Ramos (cell line): ENCODE measurements around the gene FNDC1.
"Not testable (repeated sequence)": the region's sequence is repeated elsewhere in the genome, so short reads cannot be mapped to it uniquely, and the experiment has no call there.

ENCODE experiments used
- in situ Hi-C: fragments of 300-500 bp; cut with MboI; formaldehyde crosslinking; loops from one replicate; pipeline ENCODE4 v1.14.3; 2022; ENCODE audit warnings: low sequenced_read_pairs; ENCODE audit not compliant: unreplicated experiment

Gene FNDC1

DNA sequence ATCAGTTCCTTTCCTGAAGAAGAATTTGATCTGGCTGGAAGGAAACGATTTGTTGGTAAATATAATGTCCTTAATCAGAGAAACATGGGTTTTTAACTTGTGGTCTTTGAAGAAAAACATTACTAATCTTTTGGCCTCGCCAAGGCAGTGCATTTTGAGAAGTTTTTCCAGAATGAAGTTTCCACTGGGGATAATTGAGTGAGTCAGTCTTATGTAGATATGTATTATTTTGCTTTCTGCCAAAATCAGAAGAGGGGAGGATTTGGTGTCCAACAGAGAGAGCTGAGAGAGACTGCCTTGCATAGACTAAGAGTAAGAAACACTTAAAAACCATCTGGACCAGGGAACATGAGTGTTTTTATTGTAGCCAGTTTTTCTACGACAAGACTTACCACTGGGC lies 79.9 kb downstream of the FNDC1 start:
- in situ Hi-C loops: no loop called here

- in situ Hi-C loops: no loop called here
These were observed 80.6 kb downstream of the FNDC1 start for GRCh38 chr6:159249752-159250151.

DNA sequence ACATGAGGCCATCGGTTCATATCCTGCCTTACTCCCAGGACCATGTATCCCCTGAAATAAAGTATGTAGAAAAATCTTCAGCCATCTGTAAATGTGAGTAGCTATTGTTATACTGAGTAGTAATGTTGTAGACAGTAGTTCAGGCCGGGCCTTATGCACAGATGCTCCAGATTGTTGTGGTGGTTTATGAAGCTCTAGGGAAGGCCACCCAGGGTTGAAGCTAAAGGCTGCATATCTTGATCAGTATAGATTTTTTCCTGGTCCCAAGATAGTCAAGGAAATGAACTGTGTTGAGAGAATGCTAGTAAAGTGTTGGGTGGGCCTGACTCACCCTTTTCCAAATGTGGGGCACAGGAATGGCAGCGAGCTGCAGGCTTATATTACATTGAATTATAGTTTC lies 81.4 kb downstream of the FNDC1 start:
- in situ Hi-C loops: no loop called here

DNA sequence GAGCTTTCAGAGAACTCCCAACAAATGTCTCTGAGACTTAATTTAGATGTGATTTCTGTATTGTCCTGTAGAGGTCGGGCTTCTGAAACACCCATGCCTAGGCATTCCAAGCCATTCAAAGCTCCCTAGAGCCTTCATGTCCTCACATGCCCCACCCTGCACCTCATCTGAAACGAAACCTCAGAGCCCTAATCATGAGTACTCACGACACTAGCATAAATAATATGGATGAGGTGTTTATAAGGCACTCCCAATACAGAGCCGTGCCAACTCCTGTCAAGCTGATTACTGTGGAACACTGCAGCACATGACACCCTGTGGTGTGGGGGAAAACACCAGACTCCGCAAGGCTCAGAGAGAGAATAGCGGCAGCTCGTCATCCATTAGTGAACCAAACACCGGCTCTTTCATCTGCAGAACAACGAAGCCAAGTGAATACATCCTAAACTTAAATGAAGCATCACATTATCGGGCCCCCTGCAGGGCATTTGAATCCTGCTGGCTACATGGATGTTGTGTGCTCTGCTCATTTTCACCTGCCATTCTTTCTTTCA lies 83.8 kb downstream of the FNDC1 start:
- in situ Hi-C loops: no loop called here

DNA sequence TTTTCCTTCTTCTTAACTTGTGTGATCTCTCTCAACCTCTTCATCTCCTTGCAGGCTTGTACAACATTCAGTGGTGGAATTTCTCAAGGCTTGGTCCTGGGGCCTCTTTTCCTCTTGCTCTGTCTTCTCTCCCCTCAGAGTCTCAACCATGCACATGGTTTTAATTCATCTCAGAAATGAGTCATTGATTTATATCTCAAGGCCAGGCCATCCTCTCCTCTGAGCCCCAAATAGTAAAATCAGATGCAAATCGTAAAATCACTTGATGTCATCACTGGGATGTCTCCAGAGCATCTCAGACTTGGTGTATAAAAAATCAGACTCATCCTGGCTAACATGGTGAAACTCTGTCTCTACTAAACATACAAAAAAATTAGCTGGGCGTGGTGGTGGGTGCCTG lies 85.0 kb downstream of the FNDC1 start:
- in situ Hi-C loops: no loop called here

DNA sequence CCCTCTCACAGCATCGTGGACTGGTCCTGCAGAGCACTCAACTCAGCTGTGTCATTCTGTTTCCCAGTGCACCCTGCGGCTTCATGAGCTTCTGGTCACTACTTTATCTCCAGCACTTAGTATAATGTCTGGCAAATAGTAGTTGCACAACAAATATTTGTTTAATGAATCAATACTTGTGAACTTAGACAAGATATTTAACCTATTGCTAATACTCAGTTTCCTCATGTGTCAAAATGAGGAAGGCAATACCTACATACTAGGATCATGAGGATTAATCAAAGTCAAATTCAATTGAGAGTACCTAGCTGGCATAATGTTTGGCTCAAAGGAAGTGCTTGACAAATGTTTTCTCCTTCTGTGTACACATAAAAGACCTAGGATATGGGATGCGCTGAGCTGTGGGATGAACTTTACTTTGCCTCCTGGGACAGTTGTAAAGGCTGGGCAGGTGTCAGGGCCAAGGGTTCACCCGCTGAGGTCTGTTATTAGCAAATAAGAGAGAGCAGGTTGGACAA lies 86.3 kb downstream of the FNDC1 start:
- in situ Hi-C loops: no loop called here

DNA sequence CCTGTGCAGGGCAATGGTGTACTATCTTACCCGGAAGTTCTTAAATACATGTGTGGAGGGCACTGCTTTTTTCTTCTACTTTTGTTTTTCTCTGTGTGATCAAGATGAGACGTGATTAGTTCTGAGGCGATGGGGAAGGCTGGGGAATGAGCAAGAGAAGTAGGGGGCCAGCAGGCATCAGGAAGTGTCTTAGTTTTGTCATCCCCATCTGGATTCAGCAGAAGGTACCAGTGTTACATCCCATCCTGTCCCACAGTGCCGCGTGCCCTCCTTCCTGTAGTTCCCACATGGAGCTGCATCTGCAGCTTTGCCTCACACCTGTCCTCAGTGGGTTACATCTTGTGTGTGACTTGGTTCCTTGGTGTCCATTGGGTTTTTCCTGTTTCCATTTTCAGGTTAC lies 86.9 kb downstream of the FNDC1 start:
- in situ Hi-C loops: no loop called here

DNA sequence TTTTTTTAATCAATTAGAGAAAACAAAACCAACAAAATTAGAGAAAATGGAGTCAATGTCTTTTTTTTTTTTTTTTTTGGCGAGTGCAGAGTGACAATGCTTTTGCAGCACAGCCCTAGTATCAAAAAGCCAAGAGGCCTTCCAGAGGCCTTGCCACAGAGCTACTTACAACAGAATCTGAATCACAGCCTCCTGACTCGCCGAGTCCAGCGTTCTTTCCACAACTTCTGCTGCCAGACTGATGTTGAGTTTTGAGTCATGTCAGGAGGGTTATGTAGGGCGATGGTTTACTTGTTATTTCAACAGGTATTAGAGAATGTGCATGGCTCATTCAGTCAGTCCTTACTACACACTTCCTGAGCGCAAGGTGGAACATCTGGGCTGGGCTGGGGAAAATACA lies 88.6 kb downstream of the FNDC1 start:
- in situ Hi-C loops: no loop called here

DNA sequence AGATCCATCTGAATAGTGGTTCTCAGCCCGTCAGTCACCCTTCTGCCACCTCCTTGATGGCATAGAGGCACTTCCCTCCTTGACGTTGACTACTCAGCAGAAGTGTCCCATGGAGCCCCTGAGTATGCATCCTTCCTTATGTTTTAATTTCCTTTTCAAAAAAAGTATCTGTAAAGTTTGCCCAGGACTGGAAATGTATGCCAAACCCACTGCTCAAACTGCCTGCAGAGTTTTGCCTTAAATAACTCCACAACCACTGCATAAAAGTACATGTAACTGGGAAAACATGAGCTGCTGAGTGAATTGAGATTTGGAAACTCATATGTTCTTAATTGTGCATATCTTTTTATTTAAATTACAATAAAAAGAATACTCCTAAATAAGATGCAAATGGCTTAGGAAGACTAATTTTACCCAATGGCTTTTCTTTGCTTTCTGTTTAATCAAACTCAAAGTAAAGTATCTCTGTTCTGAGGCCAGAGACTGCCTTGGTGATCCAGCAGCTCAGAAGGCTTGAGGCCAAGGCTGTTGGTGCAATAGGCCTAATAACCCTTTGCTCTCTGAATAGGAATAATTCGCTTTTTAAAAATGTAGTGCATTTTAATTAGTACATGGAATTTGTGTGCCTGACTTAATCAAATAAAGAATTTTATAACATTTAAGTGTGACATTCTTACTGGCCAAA lies 90.4 kb downstream of the FNDC1 start:
- in situ Hi-C loops: no loop called here

- in situ Hi-C loops: no loop called here
These were observed 91.0 kb downstream of the FNDC1 start for GRCh38 chr6:159260208-159260607.

DNA sequence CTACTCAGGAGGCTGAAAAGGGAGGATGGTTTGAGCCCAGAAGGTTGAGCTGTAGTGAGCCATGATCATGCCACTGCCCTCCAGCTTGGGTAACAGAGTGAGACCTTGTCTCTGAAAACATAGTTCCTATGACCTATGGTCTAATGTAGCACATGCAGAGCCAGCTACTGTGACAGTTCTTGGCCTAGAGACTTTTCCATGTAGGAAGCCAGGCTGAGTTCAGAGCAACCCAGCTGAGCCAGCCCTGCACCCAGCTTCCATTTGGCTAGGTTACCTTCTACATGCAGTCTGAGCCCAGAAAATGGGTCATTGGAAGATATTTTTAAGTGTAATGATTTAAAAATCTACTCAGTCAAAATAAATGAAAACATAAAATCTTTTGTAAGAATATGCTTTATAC lies 92.8 kb downstream of the FNDC1 start:
- in situ Hi-C loops: no loop called here

DNA sequence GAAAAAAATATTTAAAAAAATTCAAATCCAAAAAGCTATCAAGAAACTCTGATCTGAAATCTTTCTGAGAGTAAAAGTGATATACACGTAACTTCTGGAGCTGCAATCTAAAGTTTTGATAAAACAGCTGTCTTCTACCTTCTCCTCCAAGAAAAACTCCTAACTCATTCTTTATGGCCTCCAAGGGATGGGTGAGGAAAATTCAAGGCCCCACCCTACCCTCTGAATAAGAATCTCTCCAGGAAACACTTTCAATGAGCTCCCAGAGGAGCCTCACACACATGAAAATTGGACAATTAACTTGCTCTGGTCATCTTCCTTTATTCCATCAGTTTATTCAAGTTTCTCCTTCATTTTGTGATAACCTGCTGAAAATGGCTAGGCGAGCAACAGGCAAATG lies 93.4 kb downstream of the FNDC1 start:
- in situ Hi-C loops: no loop called here

- in situ Hi-C loops: no loop called here
These were observed 98.0 kb downstream of the FNDC1 start for GRCh38 chr6:159267165-159267564.

GRCh38 chr6:159268511-159268910 lies 99.3 kb downstream of the FNDC1 start:
- in situ Hi-C loops: no loop called here

GRCh38 chr6:159271257-159271656 lies 102.1 kb downstream of the FNDC1 start:
- in situ Hi-C loops: no loop called here

DNA sequence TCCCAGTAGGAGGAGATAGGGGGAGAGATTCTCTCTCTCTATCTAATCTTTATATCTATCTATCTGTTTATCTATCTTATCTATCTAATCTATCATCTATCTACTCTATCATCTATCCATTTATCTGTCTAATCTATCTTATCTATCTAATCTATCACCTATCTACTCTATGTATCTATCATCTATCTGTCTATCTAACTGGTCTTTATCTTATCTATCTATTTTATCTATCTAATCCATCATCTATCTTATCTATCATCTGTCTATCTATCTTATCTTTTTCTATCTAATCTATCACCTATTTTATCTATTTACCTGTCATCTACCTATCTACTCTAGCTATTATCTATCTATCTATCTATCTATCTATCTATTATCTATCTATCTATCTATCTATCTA lies 109.4 kb downstream of the FNDC1 start:
- in situ Hi-C loops: no loop called here

- in situ Hi-C loops: no loop called here
These were observed 110.6 kb downstream of the FNDC1 start for GRCh38 chr6:159279790-159280277.

DNA sequence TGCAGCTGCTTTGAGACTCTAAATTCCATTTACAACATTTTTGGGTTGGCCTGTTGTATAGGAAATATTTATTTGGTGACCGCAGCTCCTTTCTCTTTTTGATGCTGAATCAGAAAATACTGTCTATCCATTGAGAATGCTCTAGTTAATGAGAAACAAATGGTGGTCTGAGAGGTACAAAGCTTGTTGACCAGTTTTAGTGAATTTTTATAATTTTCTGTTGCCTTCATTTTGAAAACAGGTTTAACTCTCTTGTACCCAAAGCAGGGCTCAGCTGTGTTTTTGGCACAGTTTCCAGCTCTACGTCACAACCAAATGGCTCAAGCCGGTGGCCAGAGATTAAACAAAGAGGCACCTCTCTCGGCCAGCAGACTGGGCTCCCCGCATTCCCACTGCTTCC lies 113.2 kb downstream of the FNDC1 start:
- in situ Hi-C loops: no loop called here

- in situ Hi-C loops: not testable (repeated sequence)
These were observed 115.5 kb downstream of the FNDC1 start for GRCh38 chr6:159284661-159285060.

DNA sequence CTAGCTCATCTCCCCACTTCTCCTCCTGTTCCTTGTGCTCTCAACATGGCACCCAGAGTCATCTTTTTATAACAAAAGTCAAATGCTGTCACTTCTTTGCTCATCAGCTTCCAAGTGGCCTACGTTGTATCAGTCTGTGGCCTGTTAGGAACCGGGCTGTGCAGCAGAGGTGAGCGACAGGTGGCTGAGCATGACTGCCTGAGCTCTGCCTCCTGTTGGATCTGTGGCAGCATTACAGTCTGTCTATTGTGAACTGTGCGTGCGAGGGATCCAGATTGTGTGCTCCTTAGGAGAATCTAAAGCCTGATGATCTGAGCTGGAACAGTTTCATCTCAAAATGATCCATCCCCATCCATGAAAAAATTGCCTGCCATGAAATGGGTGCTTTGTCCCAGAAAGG lies 129.6 kb downstream of the FNDC1 start:
- in situ Hi-C loops: no loop called here

DNA sequence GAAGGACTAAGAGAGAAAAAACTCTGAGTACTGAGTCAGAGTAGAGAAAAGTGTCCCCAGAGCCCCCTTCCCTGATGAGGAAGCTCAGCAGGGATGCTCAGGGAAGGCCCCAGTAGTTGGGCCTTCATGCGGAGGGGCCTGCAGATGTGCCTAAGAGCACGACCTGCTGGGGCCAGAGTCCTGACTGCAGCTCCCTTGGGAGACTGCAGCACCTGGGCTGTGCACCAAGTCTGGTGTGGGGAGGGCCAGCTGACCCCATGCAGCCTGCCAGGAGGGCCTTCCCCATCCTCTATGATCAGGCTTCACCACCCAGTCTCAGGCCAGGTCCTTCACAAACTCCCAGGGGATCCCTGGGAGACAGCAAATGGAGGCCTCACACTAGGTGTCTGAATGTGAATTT lies 130.4 kb downstream of the FNDC1 start:
- in situ Hi-C loops: no loop called here

- in situ Hi-C loops: no loop called here
These were observed 132.1 kb downstream of the FNDC1 start for GRCh38 chr6:159301277-159301676.
